GM15510 (cell line): ENCODE data around the gene CD79A.

Experiments used
- POLR2A ChIP-seq: IDR thresholded peaks from 3 replicates; pipeline ENCODE4 v1.6.1; 2011; ENCODE audit warnings: borderline replicate concordance; ENCODE audit not compliant: insufficient read length; ENCODE audit errors: extremely low read depth

The CD79A gene

GRCh38 chr19:41923045-41923788, 46.1 kb downstream of the CD79A start:
- TF ChIP-seq POLR2A, result no peak

DNA sequence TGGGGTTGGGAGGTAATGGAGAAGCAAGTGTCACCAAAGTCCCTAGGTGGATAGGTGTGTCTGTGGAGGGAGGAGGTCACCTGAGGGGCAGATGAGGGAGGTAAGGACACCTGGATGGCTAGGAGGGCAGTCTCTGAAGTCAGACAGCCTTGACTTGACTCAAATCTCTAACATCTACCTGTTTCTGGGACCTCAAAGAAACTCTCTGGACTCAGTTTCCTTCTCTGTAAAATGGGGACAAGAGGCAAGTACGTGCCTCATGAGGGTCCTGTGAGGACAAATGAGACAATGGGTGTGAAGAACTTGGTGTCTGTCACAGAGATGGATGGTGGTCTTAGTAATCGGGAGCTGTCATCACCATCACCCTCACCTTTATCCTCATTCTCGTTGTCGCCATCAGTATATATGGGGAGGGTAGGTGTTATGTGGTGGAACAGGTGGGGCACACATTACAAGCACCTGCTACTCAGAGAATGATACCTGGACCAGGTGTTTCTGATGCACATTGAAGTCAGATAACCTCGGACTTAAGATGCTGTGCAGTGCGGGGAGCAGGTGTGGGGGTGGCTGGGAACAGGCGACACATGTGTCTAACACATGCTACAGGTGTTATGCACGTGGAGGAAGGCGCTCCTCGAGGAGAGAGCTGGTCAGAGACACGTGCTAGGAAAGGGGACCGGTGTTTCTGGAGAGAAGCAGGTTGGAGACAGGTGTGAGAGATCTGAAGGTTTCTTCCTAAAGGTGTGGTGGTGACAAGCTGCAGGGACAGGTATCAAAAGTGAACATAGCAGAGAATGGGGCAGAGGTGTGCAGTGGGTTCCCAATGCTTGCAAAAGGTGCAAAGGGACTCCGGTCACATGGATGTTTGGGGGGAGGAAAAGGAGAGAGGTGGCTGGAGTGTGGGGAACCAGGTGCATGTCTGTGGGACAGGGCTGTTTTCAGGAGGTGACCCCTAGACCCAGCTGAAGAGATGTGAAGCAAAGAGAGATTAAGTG, 47.4 kb downstream of the CD79A start:
- no peak for TF ChIP-seq POLR2A

GRCh38 chr19:41925208-41926003, 48.3 kb downstream of the CD79A start:
- no peak for TF ChIP-seq POLR2A

DNA sequence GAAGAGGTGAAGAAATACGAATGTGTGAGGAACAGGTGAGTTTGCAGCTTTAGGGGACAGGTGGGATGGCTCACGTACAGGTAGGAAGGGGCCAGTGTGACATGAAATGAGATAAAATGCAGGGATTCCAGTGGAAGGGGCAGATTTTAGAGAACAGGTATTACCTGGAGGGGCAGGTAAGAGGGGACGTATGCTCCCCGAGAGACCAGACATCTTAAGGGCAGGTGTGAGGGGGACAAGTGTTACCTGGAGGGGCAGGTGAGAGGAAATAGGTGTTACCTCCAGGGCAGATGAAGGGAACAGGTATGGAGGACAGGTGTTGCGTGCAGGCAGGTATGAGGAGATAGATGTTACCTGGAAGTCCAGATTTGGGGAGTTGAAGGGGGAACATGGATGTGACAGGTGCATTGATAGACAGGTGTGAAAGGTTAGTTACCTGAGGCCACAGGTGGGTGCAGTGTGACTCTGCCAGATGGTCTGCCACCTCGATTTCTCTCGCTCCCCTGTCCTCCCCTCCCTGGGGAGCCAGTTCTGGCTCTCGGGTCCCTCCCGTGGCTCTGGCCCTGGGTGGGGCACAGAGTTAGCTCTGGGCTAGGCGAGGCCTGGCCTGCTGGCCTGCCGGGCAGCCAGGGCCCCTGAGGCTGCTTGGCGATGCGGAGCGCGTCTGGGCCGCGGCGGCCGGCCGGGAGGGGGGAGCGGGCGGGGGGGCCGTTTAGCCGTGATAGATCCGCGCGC, 49.1 kb downstream of the CD79A start:
- no peak for TF ChIP-seq POLR2A

- no peak for TF ChIP-seq POLR2A
These were observed 49.9 kb downstream of the CD79A start for GRCh38 chr19:41926763-41927496.

GRCh38 chr19:41927497-41928192, 50.6 kb downstream of the CD79A start:
- no peak for TF ChIP-seq POLR2A

- no peak for TF ChIP-seq POLR2A
These were observed 51.2 kb downstream of the CD79A start, which contains the start of gene ERFL for GRCh38 chr19:41928221-41928683. TSS of gene ERFL (minus strand) at chr19:41928449. CDS start at chr19:41912919, 15,530 bp downstream.

- TF ChIP-seq POLR2A, result no peak
These were observed 51.9 kb downstream of the CD79A start for GRCh38 chr19:41928754-41929535.

GRCh38 chr19:41929536-41930071, 52.5 kb downstream of the CD79A start:
- no peak for TF ChIP-seq POLR2A

- TF ChIP-seq POLR2A, result no peak
These were observed 53.2 kb downstream of the CD79A start for GRCh38 chr19:41930322-41930722.
